HK-2 (cell line): ENCODE data around the gene DNAJC22.
"Not testable (repeated sequence)": the region's sequence is repeated elsewhere in the genome, so short reads cannot be mapped to it uniquely, and the experiment has no call there.

Source experiments
- DNase-seq: peaks from one replicate; pipeline ENCODE4 v3.0.0-alpha.2; 2018; ENCODE audit not compliant: unreplicated experiment

Gene DNAJC22

GRCh38 chr12:49370539-49370938 is 23.9 kb downstream of the DNAJC22 start:
- no peak for DNase-seq

DNA sequence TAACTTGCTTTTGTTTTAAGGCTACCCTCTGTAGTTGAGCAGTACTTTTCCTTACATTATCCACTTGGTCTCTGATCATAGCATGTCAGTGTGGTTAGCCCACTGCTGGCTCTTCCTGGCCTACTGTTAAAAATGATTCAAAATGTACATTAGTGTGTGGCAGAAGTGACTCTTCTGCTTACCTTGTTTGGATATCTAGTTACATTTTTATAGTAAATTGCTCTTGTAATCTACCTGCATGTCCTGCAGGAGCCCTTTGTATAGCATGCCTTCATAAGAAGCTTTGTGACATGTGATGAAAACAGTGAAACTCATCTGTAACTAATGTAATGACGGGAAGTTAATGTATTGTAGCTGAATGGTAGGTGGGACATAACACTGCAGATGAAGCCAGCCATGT is 28.7 kb downstream of the DNAJC22 start:
- DNase-seq, result no peak

DNA sequence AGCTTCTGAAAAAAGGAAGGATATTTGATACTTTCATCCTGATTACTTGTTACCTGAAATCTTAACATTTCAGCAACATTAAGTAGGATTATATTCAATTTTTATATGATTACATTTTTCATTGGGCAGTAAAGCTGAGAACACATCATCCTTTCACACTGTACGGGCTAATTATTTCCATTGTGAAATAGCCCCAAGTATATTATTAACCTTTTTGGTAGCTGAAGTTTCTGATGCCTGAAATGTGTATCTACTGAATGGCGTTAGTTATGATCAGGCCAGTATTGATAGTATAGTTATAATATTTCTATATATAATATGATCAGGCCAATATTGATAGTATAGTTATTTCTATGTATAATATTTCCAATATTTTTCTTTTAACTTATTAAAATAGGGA is 30.7 kb downstream of the DNAJC22 start:
- DNase-seq, result no peak

- not testable (repeated sequence) for DNase-seq
Observed at GRCh38 chr12:49380184-49380583, 33.5 kb downstream of the DNAJC22 start.

GRCh38 chr12:49388682-49389386 is 42.1 kb downstream of the DNAJC22 start:
- no peak for DNase-seq

GRCh38 chr12:49389387-49389703 is 42.7 kb downstream of the DNAJC22 start:
- DNase-seq, result no peak

DNA sequence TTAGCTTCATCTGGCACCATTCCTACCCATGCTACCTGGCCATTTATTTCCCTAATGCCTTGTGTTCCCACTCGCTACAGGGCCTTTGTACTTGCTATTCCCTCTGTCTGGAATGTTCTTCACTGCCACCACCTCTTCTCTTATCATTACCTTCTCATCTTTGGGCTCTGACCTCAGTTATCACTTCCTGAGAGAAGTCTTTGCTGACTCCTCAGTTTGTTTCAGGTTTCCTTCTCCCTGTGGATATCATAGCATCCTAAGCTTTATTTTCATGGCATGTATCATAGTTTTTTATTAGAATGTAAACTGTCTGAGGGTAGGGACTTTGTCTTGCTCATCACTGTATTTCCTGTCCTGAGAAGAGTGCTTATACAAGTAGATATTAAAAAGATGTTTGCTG is 50.3 kb downstream of the DNAJC22 start:
- no peak for DNase-seq

- DNase-seq, result no peak
Observed at GRCh38 chr12:49400304-49400703, 53.6 kb downstream of the DNAJC22 start.
